Inferior parietal cortex (tissue), 1 donor: ENCODE data around the gene KCNS1.

ENCODE experiments used
- DNase-seq: peaks from one replicate; pipeline ENCODE4 v3.0.0-alpha.2; 2016; ENCODE audit errors: extremely low spot score

Gene KCNS1

GRCh38 chr20:45110301-45110700 lies 9.4 kb upstream of the KCNS1 start:
- DNase-seq = no peak

DNA sequence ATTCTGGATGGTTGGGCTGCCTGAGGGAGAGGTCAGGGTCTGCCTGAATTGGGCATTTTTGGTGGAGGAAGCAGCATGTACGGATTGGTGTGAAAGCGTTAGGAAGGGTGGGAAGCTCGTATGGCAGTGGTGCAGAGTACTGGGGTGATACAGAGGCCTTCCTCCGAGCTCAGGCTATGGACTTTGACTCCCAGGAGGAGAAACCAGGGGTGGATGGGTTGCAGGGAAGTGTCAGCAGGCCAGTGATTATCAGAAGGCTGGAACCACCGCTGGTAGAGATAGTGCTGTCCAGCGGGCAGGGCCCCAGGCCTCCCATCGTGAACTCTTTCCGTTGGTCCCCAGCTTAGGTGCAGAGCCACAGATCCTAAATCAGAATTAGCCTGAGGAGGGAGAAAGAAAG lies 8.7 kb upstream of the KCNS1 start:
- no peak for DNase-seq

- no peak for DNase-seq
These were observed 4.4 kb upstream of the KCNS1 start for GRCh38 chr20:45105317-45105716.

- DNase-seq = peak; percentile 45
These were observed 3.9 kb upstream of the KCNS1 start for GRCh38 chr20:45104786-45105185.

GRCh38 chr20:45103072-45103471 lies 2.1 kb upstream of the KCNS1 start:
- DNase-seq = no peak

DNA sequence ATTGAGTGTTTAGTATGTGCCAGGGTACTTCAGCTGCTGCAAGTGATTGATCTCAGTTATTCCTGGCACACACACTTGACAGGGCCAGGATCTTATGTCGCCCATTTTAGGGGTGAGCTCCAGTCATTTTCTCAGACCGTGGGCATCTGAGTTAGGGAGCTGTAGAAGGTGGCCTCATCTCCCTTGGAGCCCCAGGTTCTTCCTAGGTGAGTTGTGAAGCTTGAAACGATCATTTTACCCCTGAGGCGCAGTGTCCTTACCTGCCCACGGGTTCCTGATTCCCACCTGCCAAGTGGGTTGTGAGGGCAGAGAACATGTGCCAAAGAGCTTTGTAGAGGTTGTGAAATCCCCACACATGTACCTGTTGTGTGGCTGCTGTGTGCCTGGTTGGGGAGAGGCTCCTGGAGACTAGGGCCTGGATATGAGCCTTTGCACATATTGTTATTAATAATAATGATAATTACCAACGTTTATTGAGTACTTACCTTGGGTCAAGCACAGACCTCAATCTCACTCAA lies 465 bp upstream of the KCNS1 start:
- no peak for DNase-seq

- no peak for DNase-seq
These were observed 2.7 kb downstream of the KCNS1 start for GRCh38 chr20:45098103-45098773.

DNA sequence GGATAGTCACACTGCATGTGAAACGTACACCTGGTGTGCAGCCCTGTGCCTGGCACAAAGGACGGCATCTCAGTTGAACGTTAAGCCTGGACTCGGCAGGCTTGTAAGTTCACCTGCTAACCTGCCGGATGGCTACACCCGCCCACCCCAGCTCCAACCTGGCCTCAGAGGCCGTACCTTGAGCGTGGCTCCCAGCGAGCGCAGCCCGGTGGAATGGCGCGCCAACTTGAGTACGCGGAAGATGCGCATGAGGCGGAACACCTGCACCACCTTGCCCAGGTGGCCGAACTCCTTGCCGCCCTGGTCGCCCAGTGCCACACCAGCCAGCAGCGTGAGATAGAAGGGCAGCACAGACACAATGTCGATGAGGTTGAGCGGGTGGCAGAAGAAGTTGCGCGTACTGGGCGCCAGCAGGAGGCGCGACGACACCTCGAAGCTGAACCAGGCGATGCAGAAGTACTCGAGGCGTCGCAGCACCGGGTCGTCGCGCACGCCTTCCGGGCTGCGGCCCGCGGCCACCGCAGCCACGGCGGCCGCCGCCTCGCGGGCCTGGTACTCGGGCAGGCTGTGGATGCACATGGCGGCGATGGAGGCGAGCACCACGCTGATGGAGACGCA lies 3.3 kb downstream of the KCNS1 start:
- no peak for DNase-seq

DNA sequence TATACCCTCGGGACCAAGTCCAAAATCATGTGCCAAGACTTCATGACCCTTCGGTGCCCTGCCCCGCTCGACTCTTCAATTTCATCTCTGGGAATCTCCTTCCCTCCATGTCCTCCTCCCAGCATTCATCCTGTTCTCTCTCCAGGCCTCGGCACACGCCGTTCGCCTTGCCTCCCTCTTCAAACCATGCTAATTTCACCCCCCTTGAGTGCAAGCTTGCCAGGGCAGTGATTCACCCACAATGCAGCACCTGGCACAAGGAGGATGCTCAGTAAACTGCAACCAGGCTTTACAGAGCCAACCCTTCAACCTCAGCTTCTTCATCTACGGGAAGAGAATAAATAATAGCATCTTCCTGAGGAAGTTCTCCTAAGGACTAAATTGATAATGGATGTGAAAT lies 4.1 kb downstream of the KCNS1 start:
- peak; percentile 30 for DNase-seq

GRCh38 chr20:45095805-45096238 lies 5.1 kb downstream of the KCNS1 start:
- peak; percentile 85 for DNase-seq

GRCh38 chr20:45094864-45095574 lies 5.9 kb downstream of the KCNS1 start:
- no peak for DNase-seq

DNA sequence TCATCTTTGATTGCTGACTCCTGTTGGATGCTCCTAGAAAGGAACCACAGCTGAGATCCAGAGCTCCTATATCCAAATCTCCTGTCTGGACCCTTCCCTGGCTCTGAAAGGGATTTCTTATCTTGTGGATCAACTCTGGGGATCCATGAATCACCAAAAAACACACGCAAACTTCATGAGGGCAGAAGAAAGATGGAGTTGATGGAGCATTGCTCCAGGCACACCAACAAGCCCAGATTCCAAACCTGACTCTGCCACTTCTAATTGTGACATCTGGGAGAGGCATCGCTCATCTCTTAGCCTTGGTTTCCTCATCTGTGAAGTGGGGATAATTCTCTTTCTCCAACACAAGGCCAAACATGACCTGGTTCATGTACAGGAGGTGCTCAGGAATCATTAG lies 6.7 kb downstream of the KCNS1 start:
- no peak for DNase-seq

DNA sequence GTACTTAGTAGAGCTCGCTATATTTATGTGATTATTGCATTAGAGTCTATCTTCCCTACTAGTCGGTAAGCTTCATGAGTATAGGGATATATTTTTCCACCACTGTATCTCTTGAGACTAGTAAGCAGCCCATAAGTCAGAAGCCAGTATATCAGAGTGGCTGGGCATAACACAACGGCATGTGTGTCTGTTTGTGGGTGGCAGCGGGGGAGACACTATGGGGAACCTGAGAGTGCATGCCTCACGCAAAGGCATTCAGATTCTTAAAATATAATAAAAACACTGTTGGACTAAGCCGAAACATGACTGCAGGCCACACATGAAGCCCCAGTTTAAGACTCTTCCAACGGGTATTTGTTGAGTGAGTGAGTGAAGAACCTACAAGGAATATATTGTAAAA lies 8.0 kb downstream of the KCNS1 start:
- no peak for DNase-seq

DNA sequence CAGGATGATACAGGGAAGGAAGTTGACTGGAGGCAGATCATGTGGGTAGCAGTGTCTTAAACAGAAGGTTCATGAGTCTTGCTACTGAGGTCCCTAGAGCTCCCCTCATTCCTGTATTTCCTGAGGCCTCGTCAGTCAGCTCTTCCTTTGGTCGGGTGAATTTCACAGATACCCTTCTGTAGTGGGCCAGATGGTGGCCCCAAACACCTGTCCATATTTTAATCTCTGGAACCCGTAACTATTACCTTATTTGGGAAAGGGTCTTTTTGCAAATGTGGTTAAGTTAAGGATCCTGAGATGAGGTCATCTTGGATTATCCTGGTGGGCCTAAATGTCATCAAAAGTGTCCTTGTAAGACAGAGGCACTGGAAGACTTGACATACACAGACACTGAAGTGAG lies 9.6 kb downstream of the KCNS1 start:
- no peak for DNase-seq

DNA sequence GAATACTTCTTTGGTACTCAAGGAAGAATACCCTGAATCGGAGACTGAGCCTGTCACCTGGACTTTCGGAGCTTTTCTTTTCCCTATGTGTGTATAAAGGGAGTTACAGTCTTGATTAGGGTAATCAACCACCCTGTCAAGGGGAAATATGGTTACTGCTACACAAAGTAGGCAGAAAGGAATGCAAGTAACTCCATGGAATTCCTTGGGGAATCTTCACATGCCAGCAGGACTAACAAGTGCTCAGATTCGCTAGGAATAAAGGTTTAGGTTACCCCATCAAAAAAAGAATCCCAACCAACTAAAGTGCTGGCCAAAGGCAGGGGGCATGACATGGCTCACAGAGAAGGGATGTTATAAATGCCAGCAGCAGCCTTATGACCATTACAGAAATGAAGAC lies 10.4 kb downstream of the KCNS1 start:
- DNase-seq = no peak

DNA sequence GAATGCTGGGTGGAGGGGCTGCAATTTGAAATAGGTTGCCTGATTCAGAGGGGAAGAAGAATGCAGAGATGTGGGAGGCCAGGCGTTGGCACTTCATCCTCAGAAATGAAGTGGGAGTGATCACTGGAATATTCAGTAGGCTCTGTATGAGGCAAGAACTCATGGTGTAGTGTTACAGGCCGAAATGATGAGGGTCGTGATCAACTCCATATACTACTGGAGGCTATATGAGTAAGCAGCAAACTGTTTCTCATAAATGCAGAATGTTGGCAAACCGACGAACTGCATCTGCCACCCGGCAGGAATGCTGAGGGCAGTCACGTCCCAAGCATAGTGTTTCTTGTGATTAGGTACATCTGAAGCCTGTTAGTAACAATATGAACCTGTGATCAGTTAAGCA lies 12.7 kb downstream of the KCNS1 start:
- DNase-seq = no peak

GRCh38 chr20:45087814-45088213 lies 13.1 kb downstream of the KCNS1 start:
- peak; percentile 32 for DNase-seq

- DNase-seq = no peak
These were observed 13.7 kb downstream of the KCNS1 start for GRCh38 chr20:45087097-45087790.

GRCh38 chr20:45085867-45086266 lies 15.1 kb downstream of the KCNS1 start:
- DNase-seq = no peak

- DNase-seq = no peak
These were observed 15.6 kb downstream of the KCNS1 start for GRCh38 chr20:45085289-45085688.

GRCh38 chr20:45083127-45083526 lies 17.8 kb downstream of the KCNS1 start:
- no peak for DNase-seq

DNA sequence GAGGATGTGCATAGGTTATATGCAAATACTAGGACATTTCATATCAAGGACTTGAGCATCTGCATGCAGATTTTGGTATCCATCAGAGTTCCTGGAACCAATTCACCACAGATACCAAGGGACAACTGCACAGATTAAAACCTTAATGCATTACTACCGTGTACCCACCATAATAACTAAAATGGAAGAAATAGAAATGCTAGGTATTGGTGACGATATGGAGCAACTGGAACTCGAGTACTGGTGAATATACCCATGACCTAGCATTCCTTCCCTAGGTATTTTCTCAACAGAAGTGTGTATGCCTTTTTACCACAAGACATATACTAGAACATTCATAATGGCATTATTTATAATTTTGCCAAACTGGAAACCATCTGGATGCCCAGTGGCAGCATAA lies 18.5 kb downstream of the KCNS1 start:
- no peak for DNase-seq
